Ovary (tissue), 9 donors: ENCODE results near the gene PLEKHA5. TPM values are rescaled to one million over a fixed set of nuclear protein-coding genes. Genes with fewer than 3 reads are reported as not detected.

ENCODE experiments used
- DNase-seq, 5 donors: peaks; one replicate each; pipeline ENCODE4 v3.0.0-alpha.2; 2019 to 2020
- H3K27ac ChIP-seq, 2 donors: fragments of 200-600 bp; one replicate each; pipeline versions ENCODE4 v1.5.1 to v1.8.0; 2019 to 2022
- H3K27me3 ChIP-seq: fragments of 200-600 bp; one replicate; pipeline ENCODE4 v1.8.0; 2022
- H3K36me3 ChIP-seq: fragments of 200-600 bp; sonication (generic); one replicate; pipeline ENCODE4 v1.5.1; 2019
- H3K4me1 ChIP-seq: one replicate; pipeline ENCODE4 v1.8.1; 2013; ENCODE audit warnings: mild to moderate bottlenecking, moderate library complexity; ENCODE audit not compliant: insufficient read depth
- H3K4me3 ChIP-seq: fragments of 200-600 bp; sonication (generic); one replicate; pipeline ENCODE4 v1.5.1; 2017
- H3K9me3 ChIP-seq, 2 donors: fragments of 200-600 bp in 1 of 2; sonication (generic) in 1 of 2; one replicate each; pipeline versions ENCODE4 v1.5.1 to v1.8.1; 2013 to 2019; ENCODE audit warnings: mild to moderate bottlenecking in 1 of 2, moderate library complexity in 1 of 2
- EP300 ChIP-seq: sonication (generic); formaldehyde crosslinking; IDR thresholded peaks from one replicate; pipeline ENCODE4 v1.6.1; 2017; ENCODE audit warnings: antibody characterized with exemption
- POLR2A ChIP-seq: fragments of 450-650 bp; IDR thresholded peaks from one replicate; pipeline ENCODE4 v1.6.1; 2017; ENCODE audit warnings: antibody characterized with exemption, mild to moderate bottlenecking, moderate library complexity
- WGBS, 3 donors: extraction: QIAGEN DNeasy Blood & Tissue Kit in 1 of 3; methylation state at CpG; one replicate each; pipeline versions ENCODE4 v1.1.5 to v1.1.7; 2013 to 2017; 5-methylcytosine and 5-hydroxymethylcytosine counted together
- intact Hi-C, 4 donors: fragments of 100-400 bp; cut with DNase I; formaldehyde crosslinking; loops; one replicate each; pipeline versions ENCODE4 v1.11.0 to v1.15.1; 2022 to 2023
- polyA plus RNA-seq, 2 donors: library from polyadenylated mRNA; stranded (reverse); fragments of 200-250 nt in 1 of 2; fragments of 350-450 nt in 1 of 2; fragmentation: Illumina TruSeq in 1 of 2; extraction: RNeasy Lipid Tissue Mini Kit (QIAGEN cat#74804) in 1 of 2; gene quantifications; one replicate each; pipeline ENCODE4 v1.2.3, GENCODE V29; 2013 to 2014
- total RNA-seq, 7 donors: library from RNA; depleted of rRNA in 2 of 7; stranded (reverse); fragments of >200 nt in 2 of 7; fragmentation: NEBNext Ultra II Directional in 3 of 7; extraction: Animal tissue kit (Norgen Biotek cat#: 25700) in 3 of 7; gene quantifications; one replicate each; pipeline versions ENCODE4 v1.1.0 to v1.2.4, GENCODE V29; 2016 to 2023
- TF ChIP-seq, protein P1 (sequence below), 3 donors: fragments of 450-650 bp in 2 of 3; fragments of 200-600 bp in 1 of 3; IDR thresholded peaks; one replicate each; pipeline versions ENCODE4 v1.5.1 to v1.8.0; 2016 to 2022; ENCODE audit warnings: antibody characterized with exemption in 3 of 3, mild to moderate bottlenecking in 1 of 3
- donor health status: DM: no; HTN: no; CAD: no; lungs with moderate emphysema.
- donor health status: DM: no; HTN: no; CAD: no.
- donor health status: Bipolar disorder and iron deficiency.
- donor health status: DM: yes; HTN: yes; CAD: no.
- donor health status: DM: no; HTN: no; CAD: no.
- donor health status: DM: yes; HTN: yes; CAD: no.

Gene PLEKHA5
- total and polyA plus RNA-seq, 9 donors: 32.2 to 65.6 (median 45.7) TPM

GRCh38 chr12:19230299-19230866 is 100.8 kb downstream of the PLEKHA5 start:
- no peaks in the 10 kb centered on the region for H3K27me3 ChIP-seq
- H3K9me3 ChIP-seq: no peaks in the 10 kb centered on the region
- no peak overlapping the region for H3K4me3 ChIP-seq
- H3K4me1 ChIP-seq: peaks cover 8% of the 10 kb centered on the region
- WGBS, 3 donors: 95 to 96% (median 96%) methylated on average over 34 to 37 of the region's 37 CpGs
- DNase-seq: peak in 1 of 5 donors; percentile 26
- intact Hi-C loops: no loop called here
- no peak for TF ChIP-seq POLR2A
- no peak for TF ChIP-seq EP300
- TF ChIP-seq, protein P1, sequence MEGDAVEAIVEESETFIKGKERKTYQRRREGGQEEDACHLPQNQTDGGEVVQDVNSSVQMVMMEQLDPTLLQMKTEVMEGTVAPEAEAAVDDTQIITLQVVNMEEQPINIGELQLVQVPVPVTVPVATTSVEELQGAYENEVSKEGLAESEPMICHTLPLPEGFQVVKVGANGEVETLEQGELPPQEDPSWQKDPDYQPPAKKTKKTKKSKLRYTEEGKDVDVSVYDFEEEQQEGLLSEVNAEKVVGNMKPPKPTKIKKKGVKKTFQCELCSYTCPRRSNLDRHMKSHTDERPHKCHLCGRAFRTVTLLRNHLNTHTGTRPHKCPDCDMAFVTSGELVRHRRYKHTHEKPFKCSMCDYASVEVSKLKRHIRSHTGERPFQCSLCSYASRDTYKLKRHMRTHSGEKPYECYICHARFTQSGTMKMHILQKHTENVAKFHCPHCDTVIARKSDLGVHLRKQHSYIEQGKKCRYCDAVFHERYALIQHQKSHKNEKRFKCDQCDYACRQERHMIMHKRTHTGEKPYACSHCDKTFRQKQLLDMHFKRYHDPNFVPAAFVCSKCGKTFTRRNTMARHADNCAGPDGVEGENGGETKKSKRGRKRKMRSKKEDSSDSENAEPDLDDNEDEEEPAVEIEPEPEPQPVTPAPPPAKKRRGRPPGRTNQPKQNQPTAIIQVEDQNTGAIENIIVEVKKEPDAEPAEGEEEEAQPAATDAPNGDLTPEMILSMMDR (IDR thresholded peaks at IDR 0.05): no peak
- no peaks in the 10 kb centered on the region for H3K36me3 ChIP-seq
- no peak overlapping the region for H3K27ac ChIP-seq

DNA sequence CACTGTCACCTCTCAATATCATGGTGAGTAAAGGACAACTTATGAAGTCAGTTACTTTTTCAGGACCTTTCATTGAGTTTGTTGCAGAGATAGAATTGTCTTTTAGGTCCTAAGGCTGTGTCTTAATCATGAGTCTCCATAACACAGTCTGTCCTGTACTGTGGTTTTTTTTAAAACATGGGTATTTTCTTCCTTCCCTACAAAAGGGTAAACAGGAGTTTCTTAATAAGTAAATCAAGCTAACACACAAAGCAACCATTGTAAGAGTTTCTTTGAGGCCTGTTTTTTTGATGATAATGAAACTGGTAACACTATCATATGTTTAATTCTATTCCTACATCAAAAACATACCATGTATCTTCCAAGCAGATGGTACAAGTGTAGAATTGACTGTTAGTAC is 101.4 kb downstream of the PLEKHA5 start:
- Histone ChIP-seq H3K36me3 (no peaks in the 10 kb centered on the region), H3K4me1 (peaks cover 8% of the 10 kb centered on the region), H3K27ac (no peak overlapping the region), H3K27me3 (no peaks in the 10 kb centered on the region), H3K4me3 (no peak overlapping the region), H3K9me3 (no peaks in the 10 kb centered on the region)
- intact Hi-C loops: no loop called here
- no peak for DNase-seq
- TF ChIP-seq EP300 (no peak), POLR2A (no peak)
- TF ChIP-seq, protein P1 (IDR thresholded peaks at IDR 0.05): no peak

GRCh38 chr12:19234171-19234704 is 104.7 kb downstream of the PLEKHA5 start:
- intact Hi-C loops: no loop called here
- H3K27ac ChIP-seq: peak overlapping the region in 1 of 2 donors; percentile 64
- H3K27me3 ChIP-seq: no peaks in the 10 kb centered on the region
- no peak for DNase-seq
- no peak overlapping the region for H3K4me3 ChIP-seq
- TF ChIP-seq EP300 (no peak), POLR2A (no peak)
- TF ChIP-seq, protein P1 (IDR thresholded peaks at IDR 0.05): no peak
- 36 to 38% (median 36%) methylated on average over 3 of the region's 3 CpGs for WGBS, 3 donors
- H3K9me3 ChIP-seq: no peaks in the 10 kb centered on the region
- H3K4me1 ChIP-seq: peaks cover 7% of the 10 kb centered on the region
- no peaks in the 10 kb centered on the region for H3K36me3 ChIP-seq

DNA sequence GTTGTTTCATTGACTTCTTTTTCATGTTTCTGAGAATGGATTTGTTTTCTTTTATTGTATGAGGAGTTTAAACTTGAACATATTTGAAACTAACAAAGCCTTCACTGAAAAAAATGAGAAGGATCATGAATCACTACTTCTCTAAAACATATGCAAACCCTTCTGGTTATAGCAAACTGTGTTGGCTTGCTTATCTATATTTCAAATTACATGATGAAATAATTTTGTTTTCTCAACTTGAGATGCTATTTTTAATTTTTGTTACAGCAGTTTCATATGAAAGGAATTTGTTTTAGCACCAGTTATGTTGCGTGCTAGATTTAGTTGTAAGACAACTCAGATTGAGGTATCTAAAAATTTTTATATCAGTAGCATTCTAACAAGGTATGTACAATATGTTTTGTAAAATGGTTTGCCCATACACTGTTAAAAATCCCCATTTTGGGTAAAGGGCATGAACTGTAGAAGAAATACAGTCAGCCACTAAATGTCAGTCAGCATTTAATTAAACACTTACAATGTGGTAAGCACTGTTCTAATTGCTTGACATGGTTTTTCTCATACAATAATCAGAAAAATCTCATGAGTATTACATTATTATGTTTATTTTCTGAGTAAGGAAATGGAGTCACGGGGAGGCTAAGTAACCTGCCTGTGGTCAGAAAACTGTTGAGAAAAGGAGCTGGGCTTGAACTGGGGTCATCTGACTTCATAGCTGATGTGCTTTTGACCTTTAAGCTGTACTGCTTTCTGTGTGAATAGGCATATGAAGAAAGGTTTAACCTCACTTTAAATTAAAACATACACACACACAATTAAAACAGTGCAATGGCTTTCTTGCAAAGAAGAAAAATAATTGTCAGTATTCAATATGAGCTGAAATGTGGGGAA is 105.7 kb downstream of the PLEKHA5 start:
- intact Hi-C loops: no loop called here
- H3K27ac ChIP-seq: peak overlapping the region in 1 of 2 donors; percentile 64
- no peaks in the 10 kb centered on the region for H3K9me3 ChIP-seq
- peaks cover 8% of the 10 kb centered on the region for H3K4me1 ChIP-seq
- WGBS, 3 donors: 19 to 23% (median 22%) methylated on average over 2 of the region's 2 CpGs
- H3K4me3 ChIP-seq: no peak overlapping the region
- DNase-seq: no peak
- H3K36me3 ChIP-seq: no peaks in the 10 kb centered on the region
- no peaks in the 10 kb centered on the region for H3K27me3 ChIP-seq
- no peak for TF ChIP-seq EP300
- no peak for TF ChIP-seq POLR2A
- TF ChIP-seq, protein P1 (IDR thresholded peaks at IDR 0.05): no peak
